ENCODE results near the gene NCAM1. TPM values are rescaled to one million over a fixed set of nuclear protein-coding genes. Genes with fewer than 3 reads are reported as not detected.
A peak's percentile ranks its signal among the peaks of the same experiment; 100 is the strongest.

Gene NCAM1
- total and polyA plus RNA-seq, 7 donors = 0.46 to 124 (median 64.2) TPM

- H3K9me3 ChIP-seq = no peaks in the 10 kb centered on the region
- no peak overlapping the region for H3K4me3 ChIP-seq
- no peak for DNase-seq
- 68 to 84% methylated on average over 4 of the region's 4 CpGs for WGBS, 2 donors
- no peak overlapping the region for H3K27ac ChIP-seq
- TF ChIP-seq POLR2A (IDR thresholded peaks at IDR 0.05) (no peak), POLR2AphosphoS5 (IDR thresholded peaks at IDR 0.05) (no peak), EP300 (IDR thresholded peaks at IDR 0.05) (no peak), CTCF (IDR thresholded peaks at IDR 0.05) (no peak)
- intact Hi-C loops (cut with DNase I) = no loop called here
- H3K27me3 ChIP-seq = no peaks in the 10 kb centered on the region
- no peaks in the 10 kb centered on the region for H3K4me1 ChIP-seq
- no peaks in the 10 kb centered on the region for H3K36me3 ChIP-seq
Measured at GRCh38 chr11:112929432-112929831, 31.8 kb upstream of the NCAM1 start.

DNA sequence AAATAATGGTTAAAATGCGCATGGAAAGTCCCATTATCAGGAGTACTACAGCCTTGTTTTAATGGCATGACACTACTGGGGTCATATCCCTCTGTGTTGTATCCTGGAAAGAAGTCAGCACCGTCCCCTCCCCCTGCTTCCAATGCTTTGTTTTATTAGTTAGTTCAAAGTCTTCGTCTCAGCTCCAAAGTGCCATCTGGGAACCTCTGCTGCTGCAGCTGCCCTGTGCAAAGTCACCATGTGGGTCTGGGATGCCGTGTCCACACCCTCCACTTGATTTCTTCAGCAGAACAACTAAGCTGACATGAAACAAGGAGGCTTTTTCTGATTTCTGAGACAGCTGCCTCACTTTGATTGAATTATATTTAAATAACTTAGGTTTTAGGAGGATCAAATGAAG, 29.5 kb upstream of the NCAM1 start:
- Histone ChIP-seq H3K27me3 (no peaks in the 10 kb centered on the region), H3K4me1 (no peaks in the 10 kb centered on the region), H3K9me3 (no peaks in the 10 kb centered on the region), H3K36me3 (no peaks in the 10 kb centered on the region), H3K27ac (no peak overlapping the region), H3K4me3 (no peak overlapping the region)
- TF ChIP-seq POLR2A (IDR thresholded peaks at IDR 0.05) = no peak
- TF ChIP-seq CTCF (IDR thresholded peaks at IDR 0.05) = no peak
- TF ChIP-seq EP300 (IDR thresholded peaks at IDR 0.05) = no peak
- TF ChIP-seq POLR2AphosphoS5 (IDR thresholded peaks at IDR 0.05) = no peak
- 27 to 56% methylated on average over 4 of the region's 4 CpGs for WGBS, 2 donors
- DNase-seq = no peak
- intact Hi-C loops (cut with DNase I) = no loop called here

DNA sequence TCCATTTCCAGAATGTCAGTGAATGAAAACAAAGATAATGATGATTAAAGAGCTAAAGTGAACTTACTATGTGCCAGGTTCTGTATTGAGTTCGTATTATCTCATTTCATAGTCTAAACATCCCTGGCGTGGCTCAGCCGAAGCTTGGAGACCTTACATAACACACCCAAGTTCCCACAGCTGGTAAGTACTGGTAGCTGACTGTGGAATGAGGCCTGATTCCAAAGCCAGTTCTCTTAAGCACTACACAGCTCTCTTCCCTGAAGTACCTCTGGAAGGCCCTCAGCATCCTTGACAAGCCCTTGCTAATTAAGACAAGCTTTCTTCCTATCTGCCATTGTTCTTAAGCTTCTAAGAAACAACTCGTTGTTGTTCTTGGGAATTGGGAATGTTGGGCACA, 28.6 kb upstream of the NCAM1 start:
- no peak for DNase-seq
- Histone ChIP-seq H3K27me3 (no peaks in the 10 kb centered on the region), H3K9me3 (no peaks in the 10 kb centered on the region), H3K4me3 (no peak overlapping the region), H3K36me3 (no peaks in the 10 kb centered on the region), H3K27ac (no peak overlapping the region), H3K4me1 (no peaks in the 10 kb centered on the region)
- intact Hi-C loops (cut with DNase I) = no loop called here
- 68 to 73% methylated on average over 4 of the region's 4 CpGs for WGBS, 2 donors
- no peak for TF ChIP-seq CTCF (IDR thresholded peaks at IDR 0.05)
- no peak for TF ChIP-seq EP300 (IDR thresholded peaks at IDR 0.05)
- TF ChIP-seq POLR2A (IDR thresholded peaks at IDR 0.05) = no peak
- no peak for TF ChIP-seq POLR2AphosphoS5 (IDR thresholded peaks at IDR 0.05)

- Histone ChIP-seq H3K27me3 (no peaks in the 10 kb centered on the region), H3K27ac (no peak overlapping the region), H3K4me3 (no peak overlapping the region), H3K36me3 (no peaks in the 10 kb centered on the region), H3K9me3 (no peaks in the 10 kb centered on the region), H3K4me1 (no peaks in the 10 kb centered on the region)
- 39 to 78% methylated on average over 3 of the region's 3 CpGs for WGBS, 2 donors
- intact Hi-C loops (cut with DNase I) = no loop called here
- TF ChIP-seq EP300 (IDR thresholded peaks at IDR 0.05) (no peak), POLR2AphosphoS5 (IDR thresholded peaks at IDR 0.05) (no peak), CTCF (IDR thresholded peaks at IDR 0.05) (no peak), POLR2A (IDR thresholded peaks at IDR 0.05) (no peak)
- DNase-seq = no peak
Measured at GRCh38 chr11:112933970-112934369, 27.2 kb upstream of the NCAM1 start.

- DNase-seq = no peak
- TF ChIP-seq POLR2AphosphoS5 (IDR thresholded peaks at IDR 0.05) = no peak
- TF ChIP-seq POLR2A (IDR thresholded peaks at IDR 0.05) = no peak
- no peak for TF ChIP-seq EP300 (IDR thresholded peaks at IDR 0.05)
- no peak for TF ChIP-seq CTCF (IDR thresholded peaks at IDR 0.05)
- intact Hi-C loops (cut with DNase I) = loop anchor here (5.0 kb wide), 1 partner anchor 109 kb away; no protein-coding TSS in a partner anchor
- Histone ChIP-seq H3K4me1 (peaks cover 0 to 19% (median 16%) of the 10 kb centered on the region in 4 donors), H3K4me3 (no peak overlapping the region), H3K27me3 (no peaks in the 10 kb centered on the region), H3K9me3 (no peaks in the 10 kb centered on the region), H3K36me3 (no peaks in the 10 kb centered on the region), H3K27ac (peak overlapping the region in 1 of 4 donors; percentile 66)
- 58 to 74% methylated on average over 2 of the region's 2 CpGs for WGBS, 2 donors
Measured at GRCh38 chr11:112941104-112941503, 20.1 kb upstream of the NCAM1 start.

All from sigmoid colon (tissue), 7 donors.